A549 (cell line): ENCODE results near the gene TSPAN33.

Experiments used
- CBX8 ChIP-seq: fragments of 200-600 bp; sonication (generic); IDR thresholded peaks from 2 replicates; pipeline ENCODE4 v1.6.1; 2016
- CHD2 ChIP-seq: fragments of 150-350 bp; IDR thresholded peaks from 2 replicates; pipeline ENCODE4 v1.6.1; 2014; ENCODE audit warnings: low read length; ENCODE audit not compliant: partially characterized antibody
- FOSL2 ChIP-seq, 2 experiments: fragments of 450-650 bp in 1 of 2; fragments of >200 bp in 1 of 2; sonication (Bioruptor Twin) in 1 of 2; formaldehyde crosslinking; IDR thresholded peaks; 2 replicates each; pipeline versions ENCODE4 v1.5.0 to v1.6.1; 2016 to 2020; ENCODE audit warnings: mild to moderate bottlenecking in 1 of 2, moderate library complexity in 1 of 2
- TP53 ChIP-seq: fragments of 250-450 bp; sonication (Bioruptor Pico); IDR thresholded peaks from 2 replicates; pipeline ENCODE4 v1.5.0; 2021; ENCODE audit warnings: mild to moderate bottlenecking, moderate library complexity
- TF ChIP-seq, protein P1 (sequence below): IDR thresholded peaks from 2 replicates; pipeline ENCODE4 v1.6.1; 2012

DNA sequence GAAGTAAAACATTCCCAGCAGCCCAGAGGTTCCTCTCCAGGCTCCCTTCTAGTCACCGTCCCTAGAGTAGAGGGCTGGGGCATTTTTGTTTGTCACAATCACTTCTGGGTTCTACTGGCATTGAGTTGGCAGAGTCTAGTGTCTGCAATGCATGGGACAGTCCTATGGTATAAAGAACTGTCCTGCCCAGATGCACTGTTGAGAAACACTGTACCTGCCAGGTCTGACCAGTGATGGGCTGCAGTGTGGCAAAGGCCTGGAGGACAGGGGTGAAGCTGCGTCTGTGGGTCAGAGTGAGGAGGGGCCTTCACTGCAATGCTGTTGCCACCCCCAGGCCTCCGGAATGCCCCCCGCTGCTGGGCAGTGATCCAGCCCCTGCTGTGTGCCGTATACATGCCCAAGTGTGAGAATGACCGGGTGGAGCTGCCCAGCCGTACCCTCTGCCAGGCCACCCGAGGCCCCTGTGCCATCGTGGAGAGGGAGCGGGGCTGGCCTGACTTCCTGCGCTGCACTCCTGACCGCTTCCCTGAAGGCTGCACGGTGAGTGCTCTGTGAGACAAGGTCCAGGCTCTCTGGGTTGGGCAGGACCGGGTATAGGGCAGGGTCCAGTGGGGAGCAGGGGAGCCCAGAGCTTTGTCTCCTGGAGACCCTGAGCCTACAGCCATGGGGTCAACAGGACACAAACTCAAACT lies 58.7 kb downstream of the TSPAN33 start:
- TF ChIP-seq CHD2 (no peak), TP53 (no peak), CBX8 (no peak), FOSL2 (IDR thresholded peaks at IDR 0.05) (no peak), FOSL2 (CRISPR knock-in tag; IDR thresholded peaks at IDR 0.05) (no peak)
- TF ChIP-seq, protein P1, sequence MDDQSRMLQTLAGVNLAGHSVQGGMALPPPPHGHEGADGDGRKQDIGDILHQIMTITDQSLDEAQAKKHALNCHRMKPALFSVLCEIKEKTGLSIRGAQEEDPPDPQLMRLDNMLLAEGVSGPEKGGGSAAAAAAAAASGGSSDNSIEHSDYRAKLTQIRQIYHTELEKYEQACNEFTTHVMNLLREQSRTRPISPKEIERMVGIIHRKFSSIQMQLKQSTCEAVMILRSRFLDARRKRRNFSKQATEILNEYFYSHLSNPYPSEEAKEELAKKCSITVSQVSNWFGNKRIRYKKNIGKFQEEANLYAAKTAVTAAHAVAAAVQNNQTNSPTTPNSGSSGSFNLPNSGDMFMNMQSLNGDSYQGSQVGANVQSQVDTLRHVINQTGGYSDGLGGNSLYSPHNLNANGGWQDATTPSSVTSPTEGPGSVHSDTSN = no peak
